GM19025 (cell line): Measurements from ENCODE around the gene IL17RD.

Source experiments
- ATAC-seq: cut with Tn5 transposase; IDR thresholded peaks from one replicate; pipeline ENCODE4 v1.9.1; 2021; ENCODE audit warnings: mild to moderate bottlenecking, low read depth, moderate library complexity; ENCODE audit not compliant: unreplicated experiment

The IL17RD gene

GRCh38 chr3:57160076-57160764 is 4.9 kb downstream of the IL17RD start:
- ATAC-seq = no peak

- no peak for ATAC-seq
Measured at GRCh38 chr3:57158813-57159738, 6.1 kb downstream of the IL17RD start.

DNA sequence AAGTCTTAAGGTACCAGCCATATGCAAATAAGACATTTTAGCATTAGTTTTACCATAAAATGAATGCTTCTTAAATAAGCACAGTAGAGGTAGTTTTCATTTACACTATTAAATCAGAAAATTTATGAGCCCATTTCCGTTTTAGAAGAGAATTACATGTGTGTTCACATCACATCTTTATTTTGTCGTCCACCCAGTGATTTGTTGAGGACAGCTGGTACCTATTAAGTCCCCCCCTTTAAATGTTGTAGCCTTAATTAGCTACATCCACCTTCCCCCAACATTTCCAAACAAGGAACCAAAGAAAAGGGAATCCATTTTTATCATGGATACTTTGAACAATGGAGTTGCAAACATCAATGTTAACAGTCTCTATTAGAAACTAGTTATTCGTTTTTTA is 6.8 kb downstream of the IL17RD start:
- no peak for ATAC-seq

DNA sequence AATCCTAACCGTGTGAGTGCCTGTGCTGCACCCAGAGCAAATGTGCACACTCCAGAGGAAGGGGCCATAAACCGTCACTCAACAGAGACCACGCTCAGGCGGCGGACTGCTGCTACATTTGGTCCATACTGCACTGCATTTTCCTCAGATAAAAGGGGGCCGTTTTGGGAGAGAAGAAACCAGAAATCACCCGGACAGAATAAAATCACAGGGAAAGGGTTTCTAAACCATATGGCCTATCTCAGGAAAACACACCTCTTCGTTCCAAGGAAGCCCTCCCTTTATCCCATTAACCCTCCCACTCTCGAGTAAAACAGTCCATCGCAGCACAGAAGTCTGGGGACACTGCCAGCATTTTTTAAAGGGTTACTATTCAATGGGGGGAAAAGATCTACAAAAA is 7.6 kb downstream of the IL17RD start:
- ATAC-seq = no peak

- ATAC-seq = no peak
Measured at GRCh38 chr3:57155310-57155643, 9.9 kb downstream of the IL17RD start.

- ATAC-seq = no peak
Measured at GRCh38 chr3:57154470-57155309, 10.5 kb downstream of the IL17RD start.

DNA sequence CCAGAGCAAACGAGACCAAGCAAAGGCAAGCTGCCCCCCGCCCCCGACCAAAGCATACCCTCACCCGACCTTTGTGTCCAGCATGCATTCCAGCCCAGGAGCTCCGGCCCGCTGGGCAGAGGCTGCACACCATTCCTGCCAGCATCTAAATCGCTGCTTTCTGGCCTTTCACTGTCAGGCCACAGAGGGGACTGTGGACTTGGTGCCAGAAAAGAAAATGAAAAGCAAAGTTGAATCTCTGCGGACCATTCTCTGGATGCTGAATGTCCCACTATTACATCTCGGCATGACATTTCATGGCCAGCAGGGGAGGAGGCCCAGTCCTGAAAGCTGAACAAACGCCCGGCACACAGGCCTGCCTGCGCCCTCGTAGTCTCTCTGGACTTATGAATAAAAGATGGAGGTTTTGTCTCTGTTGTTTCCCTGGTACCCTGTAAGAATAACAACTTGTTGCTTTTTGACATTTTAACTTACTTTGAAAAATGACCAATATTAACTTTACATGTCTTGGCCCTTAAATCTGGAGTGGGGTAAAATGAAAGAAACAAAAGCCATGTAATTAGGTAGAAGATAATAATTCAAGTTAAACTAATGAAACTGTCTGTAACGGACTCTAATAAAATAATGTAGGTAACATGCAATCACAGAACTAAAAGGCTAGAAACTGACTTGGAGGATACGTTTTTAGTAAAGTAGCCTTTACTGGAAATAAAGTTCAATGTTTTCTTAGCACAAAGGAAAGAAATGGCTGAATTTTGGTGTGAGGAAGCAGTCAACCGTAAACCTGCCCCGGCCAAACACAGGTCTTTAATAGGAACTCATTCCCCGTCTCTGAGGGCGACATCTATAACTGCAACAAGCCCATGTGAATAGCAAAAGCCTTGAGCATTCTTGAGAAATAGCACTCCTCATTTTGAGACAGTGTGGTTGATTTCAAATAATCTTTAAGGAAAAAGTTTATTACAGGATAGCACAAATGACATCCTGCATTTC is 12.7 kb downstream of the IL17RD start:
- no peak for ATAC-seq

DNA sequence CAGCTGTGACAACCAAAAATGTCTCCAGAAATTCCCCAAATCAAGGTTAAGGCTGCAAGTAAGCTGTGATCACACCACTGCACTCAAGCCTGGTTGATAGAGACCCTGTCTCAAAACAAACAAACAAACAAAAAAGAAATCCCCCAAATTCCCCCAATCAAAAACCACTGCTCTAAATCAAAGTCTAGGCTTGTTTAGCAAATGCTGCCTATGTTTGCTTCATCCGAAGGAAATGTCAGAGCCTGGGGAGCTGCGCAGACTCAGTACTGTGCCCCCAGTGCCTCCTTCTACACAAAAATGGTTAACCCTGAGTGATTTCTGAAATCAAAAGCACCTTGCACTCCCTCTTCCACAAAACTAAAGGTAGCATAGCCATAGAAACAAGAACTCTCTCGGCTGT is 13.4 kb downstream of the IL17RD start:
- ATAC-seq = no peak

DNA sequence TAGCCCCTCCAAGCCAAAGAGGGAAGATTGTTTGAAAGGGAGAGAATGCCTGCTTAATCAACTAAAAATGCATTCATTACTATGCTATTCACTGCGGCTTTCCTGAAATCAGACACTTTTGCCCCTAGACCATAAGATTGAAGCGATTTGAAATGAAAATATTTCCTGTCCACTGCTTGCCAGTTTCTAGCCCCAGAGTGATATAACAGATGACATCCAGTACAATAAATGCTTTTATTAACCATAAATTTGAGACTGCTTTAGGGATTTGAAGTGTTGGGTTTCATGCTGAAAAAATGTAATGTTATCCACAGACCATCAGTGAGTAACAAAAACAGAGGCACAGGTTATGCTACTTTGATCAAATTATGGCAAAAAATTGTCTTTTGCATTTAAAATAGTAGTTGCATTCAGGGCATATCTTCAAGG is 14.1 kb downstream of the IL17RD start:
- ATAC-seq = no peak

DNA sequence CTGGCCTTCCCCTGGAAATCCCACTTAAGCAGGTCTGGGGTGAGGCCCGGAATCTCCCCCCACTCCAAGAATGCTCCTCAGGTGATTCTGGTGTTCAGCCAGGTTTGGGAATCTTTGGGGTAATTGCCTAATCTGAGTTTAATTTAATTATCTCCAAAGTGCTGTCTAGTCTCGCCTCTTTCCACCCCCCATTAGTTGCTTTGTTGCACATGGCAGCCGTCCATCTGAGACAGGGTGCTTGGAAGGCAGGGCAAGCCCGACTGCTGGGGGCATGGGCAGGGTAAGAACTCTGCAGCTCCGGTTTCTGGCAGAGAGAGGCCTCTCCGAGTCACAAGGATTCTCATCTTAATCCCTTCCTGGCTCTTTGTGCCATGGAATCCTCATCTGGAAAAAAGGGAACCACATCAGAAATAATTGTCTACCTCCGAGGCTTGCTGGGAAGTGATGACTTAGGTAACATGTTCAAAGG is 15.0 kb downstream of the IL17RD start:
- ATAC-seq = no peak

GRCh38 chr3:57147071-57147470 is 18.1 kb downstream of the IL17RD start:
- ATAC-seq = no peak

DNA sequence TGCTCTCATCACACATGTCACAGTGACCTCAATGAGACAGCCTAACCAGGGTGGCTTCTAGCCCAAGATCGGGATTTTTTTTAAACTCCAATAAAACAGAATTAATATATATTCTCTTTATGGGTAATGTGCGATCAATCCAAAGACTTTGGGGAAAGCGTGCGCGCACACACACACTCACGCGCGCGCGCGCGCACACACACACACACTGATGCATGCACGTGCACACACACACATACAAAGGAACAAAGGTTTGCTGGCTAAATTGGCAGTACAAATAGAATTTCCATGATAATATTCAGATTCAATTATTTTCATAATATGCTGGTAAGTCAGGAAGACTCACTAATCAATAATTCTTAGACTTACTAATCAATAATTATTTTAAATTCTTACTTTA is 19.3 kb downstream of the IL17RD start:
- no peak for ATAC-seq

DNA sequence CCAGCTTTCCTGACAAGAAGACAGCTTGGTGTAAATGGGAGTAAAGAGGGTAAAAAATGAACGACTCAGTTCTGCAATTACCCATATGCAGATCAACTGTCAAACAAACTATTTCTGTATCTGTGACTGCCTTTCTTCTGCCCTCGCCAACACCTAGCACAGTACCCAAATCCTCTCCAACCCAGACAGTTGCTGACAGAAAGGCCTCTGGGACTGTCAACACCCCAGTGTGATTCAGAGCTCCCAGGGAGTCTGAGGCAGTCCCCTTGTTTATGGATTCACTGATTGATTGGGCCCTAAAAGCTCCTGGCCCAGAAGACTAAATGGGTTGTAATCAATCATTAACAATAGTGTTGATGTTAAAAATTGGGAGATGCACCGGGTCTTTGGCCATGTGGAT is 20.2 kb downstream of the IL17RD start:
- no peak for ATAC-seq

DNA sequence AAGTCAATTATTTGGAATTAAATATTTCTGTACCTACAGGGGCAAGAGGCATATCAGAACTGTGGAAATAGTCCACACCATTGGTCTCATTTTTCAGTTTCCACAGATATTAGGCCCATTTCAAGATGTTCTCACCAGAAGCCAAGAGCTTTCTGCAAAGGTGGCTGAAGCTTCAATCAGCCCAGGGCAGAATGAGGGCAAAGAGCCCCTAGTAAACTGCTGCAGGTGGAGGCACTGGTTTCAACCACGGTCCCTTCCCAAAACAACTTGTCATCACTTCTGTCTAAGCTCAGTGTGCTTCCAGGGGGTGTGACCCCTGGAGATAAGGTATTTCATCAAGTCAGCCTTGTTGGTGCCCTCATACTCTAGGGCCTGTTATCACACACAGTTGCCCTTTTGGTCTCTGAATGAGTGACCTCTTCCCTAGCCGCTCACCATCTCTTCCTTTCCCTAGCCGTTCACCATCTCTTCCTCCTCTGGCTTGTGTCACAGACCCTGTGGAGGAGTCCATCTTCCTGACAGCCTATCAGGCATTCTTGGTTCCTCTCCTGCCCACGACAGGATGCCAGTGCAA is 21.2 kb downstream of the IL17RD start:
- ATAC-seq = no peak

DNA sequence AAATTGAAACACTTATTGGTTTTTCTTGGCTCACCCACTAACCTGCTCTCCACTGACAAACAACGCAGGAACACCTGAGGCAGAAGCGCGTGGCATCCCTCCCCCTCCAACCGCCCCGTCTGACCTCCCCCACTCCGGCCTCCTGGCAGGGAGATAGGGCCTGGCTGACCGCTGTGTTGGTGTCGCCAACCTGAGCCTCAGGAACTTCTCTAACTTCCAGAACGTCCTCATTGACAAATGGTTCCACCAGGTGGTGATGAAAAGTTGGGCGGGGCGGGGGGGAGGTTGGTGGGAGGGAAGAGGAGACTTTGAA is 22.8 kb downstream of the IL17RD start:
- ATAC-seq = no peak

DNA sequence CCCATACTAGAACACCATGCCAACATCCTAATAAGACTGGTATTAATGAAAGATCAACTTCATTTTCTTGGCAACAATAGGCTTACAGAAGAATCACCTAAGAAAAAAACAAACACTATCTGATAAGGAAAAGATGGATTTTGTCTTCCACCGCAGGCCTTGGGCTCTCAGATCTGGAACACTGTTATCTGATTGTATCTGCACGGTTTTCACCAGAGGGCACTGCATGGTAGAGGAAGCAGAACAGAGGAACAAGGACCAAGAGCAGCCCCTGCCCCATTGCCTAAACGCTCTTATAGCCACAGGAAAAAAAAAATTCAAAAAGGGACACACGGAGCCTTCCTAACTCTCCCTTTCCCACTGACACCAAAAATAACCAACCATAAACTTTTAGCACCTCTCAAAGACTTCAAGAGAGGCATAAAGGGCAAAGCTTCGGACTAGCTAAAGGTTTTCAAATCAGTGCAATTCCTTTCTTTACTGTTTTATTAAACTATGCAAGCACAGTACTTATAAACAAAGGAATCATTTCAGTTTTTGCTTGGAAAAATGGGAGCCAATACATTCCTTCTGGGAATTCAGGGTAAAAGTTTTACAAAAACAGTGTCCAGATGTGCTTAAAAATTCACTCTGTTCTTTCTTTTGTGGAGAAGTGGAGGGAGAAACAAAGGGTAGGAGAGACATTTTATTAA is 23.3 kb downstream of the IL17RD start:
- ATAC-seq = no peak

DNA sequence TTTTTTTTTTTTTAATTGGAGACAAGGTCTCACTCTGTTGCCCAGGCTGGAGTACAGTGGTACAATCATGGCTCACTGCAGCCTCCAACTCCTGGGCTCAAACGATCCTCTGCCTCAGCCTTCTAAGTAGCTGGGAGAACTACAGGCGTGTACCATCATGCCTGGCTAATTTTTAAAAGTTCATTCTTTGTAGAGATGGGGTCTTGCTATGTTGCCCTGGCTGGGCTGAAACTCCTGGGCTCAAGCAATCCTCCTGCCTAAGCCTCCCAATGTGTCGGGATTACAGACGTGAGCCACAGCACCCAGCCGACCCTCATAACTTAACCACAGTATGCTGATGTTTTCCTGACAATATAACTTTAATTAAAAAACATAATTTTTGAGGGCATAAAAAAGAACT is 24.3 kb downstream of the IL17RD start:
- no peak for ATAC-seq

- no peak for ATAC-seq
Measured at GRCh38 chr3:57135964-57136719, 29.0 kb downstream of the IL17RD start.
